ENCODE results near the gene FNBP1.

GRCh38 chr9:129907201-129907600 lies 135.8 kb downstream of the FNBP1 start:
- TF ChIP-seq CTCF (tag by site-specific recombination; IDR thresholded peaks at IDR 0.05) (no peak), YY1 (tag by site-specific recombination; IDR thresholded peaks at IDR 0.05) (no peak), ZNF571 (tag by site-specific recombination; IDR thresholded peaks at IDR 0.05) (no peak), REST (tag by site-specific recombination; IDR thresholded peaks at IDR 0.05) (no peak), ELK4 (IDR thresholded peaks at IDR 0.05; ENCODE audit: borderline replicate concordance, low read depth, low read length) (no peak), ZNF423 (tag by site-specific recombination; IDR thresholded peaks at IDR 0.05) (no peak), PBX3 (CRISPR knock-in tag; IDR thresholded peaks at IDR 0.05) (no peak), GLI4 (tag by site-specific recombination; IDR thresholded peaks at IDR 0.05) (no peak), KLF1 (tag by site-specific recombination; IDR thresholded peaks at IDR 0.05) (no peak), ZBTB26 (tag by site-specific recombination; optimal IDR thresholded peaks at IDR 0.05) (no peak)
